ENCODE measurements around the gene CCDC85B. TPM values are rescaled to one million over a fixed set of nuclear protein-coding genes. Genes with fewer than 3 reads are reported as not detected.

Gene CCDC85B
- total and polyA plus RNA-seq, 2 of the 8 experiments (the other 6 are each of a cell fraction or from before 2014, with no cell fraction given): 19.8 to 30.8 TPM

- no peaks in the 10 kb centered on the region for H3K79me2 ChIP-seq (ENCODE audit: control insufficient read depth in 1 of 2, insufficient read depth in 2 of 2, low read length in 2 of 2)
- peak overlapping the region in 1 of 4 experiments; percentile 82; a peak in 1 of 8 replicates for H3K4me3 ChIP-seq (ENCODE audit: extremely low read depth in 1 of 4, insufficient read depth in 2 of 4, low read depth in 3 of 4, low read length in 4 of 4)
- no peaks in the 10 kb centered on the region for H3K9me3 ChIP-seq (ENCODE audit: insufficient read depth in 2 of 2, low read depth in 1 of 2, low read length in 1 of 2)
- no peak overlapping the region for H2BK12ac ChIP-seq (ENCODE audit: low read depth, low read length)
- peaks cover 0 to 14% (median 8%) of the 10 kb centered on the region in 4 experiments; a peak in 6 of 7 replicates for H3K27me3 ChIP-seq (replicated peaks in 1 of 4; ENCODE audit: control insufficient read depth in 3 of 4, extremely low read depth in 1 of 4, insufficient read depth in 3 of 4, low read length in 3 of 4)
- ChIA-PET CTCF (ENCODE audit: partially characterized antibody) (interaction anchor here (0.6 to 19.6 kb wide), 15 partner anchors 7 to 307 kb away, joined by 3 to 283 read pairs (median 30); partner anchors contain the start of genes AP5B1, C11orf68, CFL1 and EFEMP2), POLR2A (ENCODE audit: partially characterized antibody) (interaction anchor here (0.8 to 39.7 kb wide), 8 partner anchors 7 to 172 kb away, joined by 3 to 1071 read pairs (median 11); partner anchors contain the start of genes C11orf68, CFL1, EFEMP2 and FOSL1)
- no peak overlapping the region for H3K9ac ChIP-seq (replicated peaks in 1 of 4; ENCODE audit: extremely low read depth in 1 of 4, low read depth in 3 of 4, low read length in 3 of 4)
- peak overlapping the region; percentile 88; the same call in 1 of the 2 replicates for H2BK15ac ChIP-seq (ENCODE audit: low read length)
- no peak overlapping the region for H3K56ac ChIP-seq (replicated peaks; ENCODE audit: insufficient read length, low read depth, low read length)
- no peak overlapping the region for H3K4ac ChIP-seq (replicated peaks; ENCODE audit: insufficient read length, low read depth, low read length)
- no peak overlapping the region for H4K5ac ChIP-seq (ENCODE audit: insufficient read length, low read depth, low read length)
- peaks cover 20% of the 10 kb centered on the region for H3K23me2 ChIP-seq (ENCODE audit: low read depth, low read length)
- H4K91ac ChIP-seq (replicated peaks; ENCODE audit: insufficient read length, low read length): no peak overlapping the region
- no peak overlapping the region for H3K14ac ChIP-seq (ENCODE audit: insufficient read length)
- H3K4me2 ChIP-seq (ENCODE audit: insufficient read depth in 1 of 2, low read depth in 2 of 2, low read length in 2 of 2): peak overlapping the region; percentile 9 to 94; a peak in 2 of 4 replicates
- H2AK5ac ChIP-seq (ENCODE audit: low read depth, low read length): no peak overlapping the region
- no peak overlapping the region for H2BK5ac ChIP-seq (ENCODE audit: low read depth, low read length)
- no peaks in the 10 kb centered on the region for H3K36me3 ChIP-seq (ENCODE audit: control insufficient read depth in 2 of 4, insufficient read depth in 4 of 4, low read length in 3 of 4)
- H3K4me1 ChIP-seq (replicated peaks in 1 of 4; ENCODE audit: control insufficient read depth in 3 of 4, insufficient read depth in 4 of 4, low read length in 3 of 4): peaks cover 0 to 28% (median 8%) of the 10 kb centered on the region in 4 experiments; a peak in 5 of 7 replicates
- H3K27ac ChIP-seq (ENCODE audit: low read depth, low read length): no peak overlapping the region
- H4K8ac ChIP-seq (ENCODE audit: extremely low read depth, insufficient read depth, low read length): no peak overlapping the region; the same call in 1 of the 2 replicates
- no peaks in the 10 kb centered on the region; the same call in 1 of the 2 replicates for H3K79me1 ChIP-seq (ENCODE audit: low read depth, low read length)
- WGBS, 2 experiments (ENCODE audit: extremely low coverage in 1 of 2, insufficient coverage in 1 of 2, insufficient read length in 1 of 2, insufficient replicate concordance in 2 of 2, low coverage in 1 of 2, low lambda C conversion rate in 2 of 2, missing lambda C conversion rate in 1 of 2): 93% methylated on average over 10 of the region's 10 CpGs; no CpG with 5 or more reads in 1 of the 2 experiments
- no peak overlapping the region for H2BK20ac ChIP-seq (ENCODE audit: low read length)
- H3K23ac ChIP-seq (ENCODE audit: insufficient read length): no peak overlapping the region
- FAIRE-seq: no peak
- H3K18ac ChIP-seq (ENCODE audit: extremely low read depth, low read length): no peak overlapping the region
- no peak overlapping the region for H2AFZ ChIP-seq (ENCODE audit: low read length)
- H4K20me1 ChIP-seq (replicated peaks in 1 of 2; ENCODE audit: control insufficient read depth in 1 of 2, insufficient read depth in 2 of 2, low read length in 2 of 2): peaks cover 0 to 4% of the 10 kb centered on the region in 2 experiments
- no peak overlapping the region for H2BK120ac ChIP-seq (replicated peaks; ENCODE audit: low read depth, low read length)
- no peak for DNase-seq (ENCODE audit: low read depth in 1 of 2, low spot score in 2 of 2)
- no peak for TF ChIP-seq NANOG (IDR thresholded peaks at IDR 0.05; ENCODE audit: insufficient read depth, low read depth, low read length, poor library complexity, severe bottlenecking)
- TF ChIP-seq NRF1 (IDR thresholded peaks at IDR 0.05; ENCODE audit: low read depth, low read length): no peak
- no peak for TF ChIP-seq MAFK (IDR thresholded peaks at IDR 0.05; ENCODE audit: low read depth, low read length)
- no peak for TF ChIP-seq TAF1 (IDR thresholded peaks at IDR 0.05; ENCODE audit: low read depth, low read length)
- TF ChIP-seq ATF2 (IDR thresholded peaks at IDR 0.05; ENCODE audit: low read length): no peak
- TF ChIP-seq SIRT6 (IDR thresholded peaks at IDR 0.05; ENCODE audit: low read length): no peak
- no peak for TF ChIP-seq TCF12 (IDR thresholded peaks at IDR 0.05; ENCODE audit: low read depth, low read length)
- no peak for TF ChIP-seq PHF8 (conservative IDR thresholded peaks at IDR 0.05; ENCODE audit: low read depth, low read length)
- TF ChIP-seq POLR2A (IDR thresholded peaks at IDR 0.05; ENCODE audit: control extremely low read depth in 1 of 2, low read depth in 2 of 2, low read length in 2 of 2): no peak
- no peak for TF ChIP-seq USF2 (IDR thresholded peaks at IDR 0.05; ENCODE audit: low read length)
Observed at GRCh38 chr11:65892661-65893317, 2.3 kb downstream of the CCDC85B start.

Measured in H1 (cell line).